ENCODE results near the gene FARS2. TPM values are rescaled to one million over a fixed set of nuclear protein-coding genes. Genes with fewer than 3 reads are reported as not detected.

FARS2 gene
- total and polyA plus RNA-seq, 7 experiments from 2014 or later, result 16.2 to 28.1 (median 20.8) TPM

DNA sequence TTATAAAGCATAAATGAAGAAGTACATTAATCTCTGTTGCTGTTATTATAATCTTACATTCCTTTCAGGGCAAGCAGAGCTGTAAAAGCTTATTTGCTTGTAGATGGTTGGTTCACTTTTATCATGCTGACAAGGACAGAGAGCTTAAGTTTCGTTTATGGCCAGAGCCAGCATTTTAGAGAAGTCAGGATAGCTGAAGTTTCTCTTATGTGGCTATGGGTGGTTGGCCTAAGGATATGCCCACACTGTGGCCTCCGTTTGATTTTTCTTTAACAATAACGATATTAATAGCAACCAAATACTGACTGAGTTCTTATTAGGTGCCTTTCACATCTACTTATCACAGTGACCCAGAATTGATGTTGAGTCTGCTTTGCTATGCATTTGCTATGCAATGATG lies 78.5 kb downstream of the FARS2 start:
- Histone ChIP-seq H3K27me3 (ENCODE audit: control insufficient read depth in 2 of 2, insufficient read depth in 2 of 2, low read length in 2 of 2) (no peaks in the 10 kb centered on the region), H3K4me1 (ENCODE audit: control insufficient read depth in 2 of 2, insufficient read depth in 2 of 2, low read length in 2 of 2) (no peaks in the 10 kb centered on the region), H3K9me3 (ENCODE audit: control insufficient read depth in 2 of 3, low read length in 3 of 3) (no peaks in the 10 kb centered on the region), H3K27ac (ENCODE audit: low read depth, low read length) (no peak overlapping the region), H3K36me3 (ENCODE audit: control insufficient read depth in 2 of 3, insufficient read depth in 3 of 3, low read length in 3 of 3) (no peaks in the 10 kb centered on the region), H3K4me3 (ENCODE audit: low read length) (no peak overlapping the region)
- ChIA-PET POLR2A (interaction anchor here (0.6 to 0.9 kb wide), 2 partner anchors 10 to 14 kb away, joined by 3 to 6 read pairs; no protein-coding TSS in a partner anchor), CTCF (no interaction called here)
- DNase-seq, result no peak
- intact Hi-C loops (cut with micrococcal nuclease), result no loop called here
- Mint-ChIP-seq H3K4me1 (peaks cover 13 to 35% (median 26%) of the 10 kb centered on the region in 7 donors), H3K9me3 (no peaks in the 10 kb centered on the region), H3K36me3 (peaks cover 0 to 10% (median 2%) of the 10 kb centered on the region in 5 donors), H3K27me3 (no peaks in the 10 kb centered on the region), H3K27ac (no peak overlapping the region), H3K4me3 (no peak overlapping the region)
- no peak for ATAC-seq

DNA sequence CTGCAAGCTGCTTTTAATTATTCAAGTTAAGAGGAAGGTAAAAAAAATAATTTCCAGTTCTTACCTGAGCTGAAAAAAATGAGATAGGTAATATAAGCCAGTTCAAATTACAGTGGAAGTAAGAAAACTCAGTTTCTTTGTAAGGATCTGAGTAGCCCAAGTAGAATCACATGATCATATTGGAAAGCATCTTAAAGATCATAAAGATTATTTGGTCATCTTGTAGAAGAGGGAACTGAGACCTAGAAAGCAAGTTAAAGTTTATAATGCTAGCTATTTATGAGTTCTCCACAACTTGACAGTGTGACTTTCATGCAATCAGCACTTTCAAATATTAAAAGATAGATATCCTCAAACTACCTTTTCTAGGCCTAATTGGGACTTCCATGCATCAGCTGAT lies 80.5 kb downstream of the FARS2 start:
- Histone ChIP-seq H3K36me3 (ENCODE audit: control insufficient read depth in 2 of 3, insufficient read depth in 3 of 3, low read length in 3 of 3) (no peaks in the 10 kb centered on the region), H3K9me3 (ENCODE audit: control insufficient read depth in 2 of 3, low read length in 3 of 3) (no peaks in the 10 kb centered on the region), H3K4me3 (ENCODE audit: low read length) (no peak overlapping the region), H3K27me3 (ENCODE audit: control insufficient read depth in 2 of 2, insufficient read depth in 2 of 2, low read length in 2 of 2) (no peaks in the 10 kb centered on the region), H3K4me1 (ENCODE audit: control insufficient read depth in 2 of 2, insufficient read depth in 2 of 2, low read length in 2 of 2) (no peaks in the 10 kb centered on the region), H3K27ac (ENCODE audit: low read depth, low read length) (no peak overlapping the region)
- Mint-ChIP-seq H3K27ac (no peak overlapping the region), H3K27me3 (no peaks in the 10 kb centered on the region), H3K4me1 (peaks cover 13 to 24% (median 20%) of the 10 kb centered on the region in 7 donors), H3K36me3 (peaks cover 0 to 21% (median 12%) of the 10 kb centered on the region in 5 donors), H3K4me3 (no peak overlapping the region), H3K9me3 (no peaks in the 10 kb centered on the region)
- CTCF ChIA-PET, result no interaction called here
- ATAC-seq (no peak), DNase-seq (no peak)
- POLR2A ChIA-PET, result no interaction called here
- intact Hi-C loops (cut with micrococcal nuclease), result no loop called here

DNA sequence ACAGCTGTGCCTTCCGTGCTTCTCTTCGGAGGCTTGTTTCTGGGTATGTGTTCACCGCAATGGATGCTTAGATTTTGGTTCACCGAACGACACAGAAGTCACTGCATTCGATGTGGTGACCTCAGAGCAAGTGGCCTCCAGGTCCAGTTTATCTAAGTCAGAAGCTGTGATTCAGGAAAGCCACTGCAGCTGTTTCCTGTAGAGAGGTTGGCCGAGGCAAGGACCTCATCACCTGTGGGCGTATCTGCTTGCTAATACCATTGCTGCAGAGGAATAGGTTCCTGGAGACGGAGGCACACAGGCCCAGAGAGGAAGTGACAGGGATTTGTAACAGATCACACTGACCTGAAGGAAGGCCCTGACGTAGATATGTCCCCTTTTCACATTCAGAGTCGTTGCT lies 82.7 kb downstream of the FARS2 start:
- Histone ChIP-seq H3K36me3 (ENCODE audit: control insufficient read depth in 2 of 3, insufficient read depth in 3 of 3, low read length in 3 of 3) (peaks cover 0 to 4% (median 0%) of the 10 kb centered on the region in 3 experiments), H3K9me3 (ENCODE audit: control insufficient read depth in 2 of 3, low read length in 3 of 3) (no peaks in the 10 kb centered on the region), H3K4me1 (ENCODE audit: control insufficient read depth in 2 of 2, insufficient read depth in 2 of 2, low read length in 2 of 2) (no peaks in the 10 kb centered on the region), H3K4me3 (ENCODE audit: low read length) (no peak overlapping the region), H3K27me3 (ENCODE audit: control insufficient read depth in 2 of 2, insufficient read depth in 2 of 2, low read length in 2 of 2) (no peaks in the 10 kb centered on the region), H3K27ac (ENCODE audit: low read depth, low read length) (no peak overlapping the region)
- Mint-ChIP-seq H3K27me3 (no peaks in the 10 kb centered on the region), H3K4me3 (no peak overlapping the region), H3K27ac (peak overlapping the region in 1 of 9 donors; percentile 8), H3K4me1 (peaks cover 0 to 17% (median 8%) of the 10 kb centered on the region in 7 donors), H3K9me3 (peaks cover 0 to 18% (median 4%) of the 10 kb centered on the region in 11 donors), H3K36me3 (peaks cover 0 to 40% (median 32%) of the 10 kb centered on the region in 5 donors)
- DNase-seq (no peak), ATAC-seq (no peak)
- ChIA-PET POLR2A (no interaction called here), CTCF (no interaction called here)
- intact Hi-C loops (cut with micrococcal nuclease), result no loop called here

DNA sequence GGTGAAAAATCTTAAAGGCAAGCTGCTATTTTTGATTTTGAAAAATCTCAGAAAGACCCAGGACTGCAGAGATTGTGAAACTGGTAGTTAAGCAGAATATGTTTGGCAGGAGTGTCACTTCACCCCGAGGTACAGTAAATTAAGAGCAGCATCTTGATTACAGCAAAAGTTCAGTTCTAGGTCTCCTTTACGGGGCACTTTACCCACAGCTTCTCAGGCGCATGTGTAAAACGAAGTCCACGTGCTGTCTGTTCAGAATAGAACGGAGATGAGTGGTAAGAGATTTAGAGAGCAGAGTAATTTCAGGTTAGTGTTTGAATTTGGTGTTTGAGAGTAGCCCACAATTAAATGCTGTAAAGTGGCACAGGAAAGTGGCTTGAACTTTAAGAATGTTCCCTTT lies 84.0 kb downstream of the FARS2 start:
- no peaks in the 10 kb centered on the region for H3K27me3 ChIP-seq (ENCODE audit: control insufficient read depth in 2 of 2, insufficient read depth in 2 of 2, low read length in 2 of 2)
- CTCF ChIA-PET, result no interaction called here
- H3K27ac Mint-ChIP-seq, result no peak overlapping the region

DNA sequence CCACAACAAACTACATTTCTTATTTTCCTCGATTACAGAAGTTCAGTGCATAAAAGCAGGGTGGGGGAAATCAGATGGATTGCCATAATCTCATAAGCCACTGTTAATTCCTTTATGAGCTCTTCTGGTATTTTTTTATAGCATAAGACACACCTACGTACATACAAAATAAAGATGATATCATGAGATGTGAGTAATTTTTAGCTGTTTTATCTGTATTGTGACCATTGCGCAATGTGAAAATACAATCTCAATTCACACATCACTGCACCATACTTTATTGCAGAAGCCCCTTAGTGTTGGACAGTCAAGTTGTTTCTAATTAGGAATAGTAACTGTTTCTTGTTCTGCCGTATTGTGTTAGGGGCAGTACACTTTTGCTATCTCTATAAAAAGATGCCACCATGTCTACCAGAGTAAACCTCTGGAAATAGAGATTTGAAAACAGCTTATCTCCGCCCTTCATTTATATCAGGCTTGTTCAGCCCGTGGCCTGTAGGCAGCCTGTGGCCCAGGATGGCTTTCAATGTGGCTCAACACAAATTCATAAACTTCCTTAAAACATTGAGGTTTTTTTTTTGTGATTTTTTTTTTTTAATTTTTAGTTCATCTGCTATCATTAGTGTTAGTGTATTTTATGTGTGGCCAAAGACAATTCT lies 90.4 kb downstream of the FARS2 start:
- ChIA-PET POLR2A (interaction anchor here (0.5 to 0.6 kb wide), 2 partner anchors 218 to 312 kb away, joined by 3 to 4 read pairs; no protein-coding TSS in a partner anchor), CTCF (interaction anchor here (0.6 kb wide), 2 partner anchors 167 to 345 kb away, joined by 3 read pairs; no protein-coding TSS in a partner anchor)
- Mint-ChIP-seq H3K27ac (no peak overlapping the region), H3K4me1 (peaks cover 3 to 38% (median 19%) of the 10 kb centered on the region in 7 donors), H3K36me3 (peaks cover 0 to 39% (median 28%) of the 10 kb centered on the region in 5 donors), H3K9me3 (peaks cover 0 to 18% (median 5%) of the 10 kb centered on the region in 11 donors), H3K27me3 (no peaks in the 10 kb centered on the region), H3K4me3 (no peak overlapping the region)
- no peak overlapping the region for H3K27ac ChIP-seq (ENCODE audit: low read depth, low read length)
- ATAC-seq (no peak), DNase-seq (no peak)
- H3K4me1 ChIP-seq (ENCODE audit: control insufficient read depth in 2 of 2, insufficient read depth in 2 of 2, low read length in 2 of 2), result no peaks in the 10 kb centered on the region
- no peak overlapping the region for H3K4me3 ChIP-seq (ENCODE audit: low read length)
- H3K9me3 ChIP-seq (ENCODE audit: control insufficient read depth in 2 of 3, low read length in 3 of 3), result no peaks in the 10 kb centered on the region
- H3K27me3 ChIP-seq (ENCODE audit: control insufficient read depth in 2 of 2, insufficient read depth in 2 of 2, low read length in 2 of 2), result no peaks in the 10 kb centered on the region
- intact Hi-C loops (cut with micrococcal nuclease), result no loop called here
- peaks cover 0 to 4% (median 0%) of the 10 kb centered on the region in 3 experiments for H3K36me3 ChIP-seq (ENCODE audit: control insufficient read depth in 2 of 3, insufficient read depth in 3 of 3, low read length in 3 of 3)

More for the DNA sequence above, 84.0 kb downstream of the FARS2 start:
- Histone ChIP-seq H3K36me3 (ENCODE audit: control insufficient read depth in 2 of 3, insufficient read depth in 3 of 3, low read length in 3 of 3) (peaks cover 0 to 4% (median 0%) of the 10 kb centered on the region in 3 experiments), H3K27ac (ENCODE audit: low read depth, low read length) (no peak overlapping the region), H3K4me3 (ENCODE audit: low read length) (no peak overlapping the region), H3K4me1 (ENCODE audit: control insufficient read depth in 2 of 2, insufficient read depth in 2 of 2, low read length in 2 of 2) (no peaks in the 10 kb centered on the region), H3K9me3 (ENCODE audit: control insufficient read depth in 2 of 3, low read length in 3 of 3) (no peaks in the 10 kb centered on the region)
- Mint-ChIP-seq H3K4me3 (no peak overlapping the region), H3K9me3 (peaks cover 0 to 18% (median 4%) of the 10 kb centered on the region in 11 donors), H3K27me3 (no peaks in the 10 kb centered on the region), H3K36me3 (peaks cover 0 to 48% (median 32%) of the 10 kb centered on the region in 5 donors), H3K4me1 (peaks cover 3 to 20% (median 9%) of the 10 kb centered on the region in 7 donors)
- DNase-seq, result no peak
- no peak for ATAC-seq
- intact Hi-C loops (cut with micrococcal nuclease), result no loop called here
- POLR2A ChIA-PET, result no interaction called here

DNA sequence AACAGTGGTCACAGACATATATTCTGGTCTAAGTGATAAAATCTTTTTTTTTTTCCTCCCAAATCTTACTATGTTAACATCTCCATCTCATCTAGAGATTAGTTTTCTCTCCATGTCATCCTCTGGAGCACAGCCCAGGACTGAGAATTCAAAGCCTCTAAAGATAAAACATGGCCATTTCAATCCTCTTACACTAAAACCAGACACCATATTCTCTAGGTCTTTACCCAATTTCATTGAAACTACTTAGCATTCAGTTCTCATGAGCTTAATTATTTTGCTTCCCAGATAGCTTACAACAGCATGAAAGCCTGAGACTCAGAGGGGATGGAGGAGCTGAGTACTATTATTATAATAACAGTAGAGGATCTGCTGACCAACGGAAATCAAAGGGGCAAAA lies 92.7 kb downstream of the FARS2 start:
- Histone ChIP-seq H3K27me3 (ENCODE audit: control insufficient read depth in 2 of 2, insufficient read depth in 2 of 2, low read length in 2 of 2) (no peaks in the 10 kb centered on the region), H3K4me1 (ENCODE audit: control insufficient read depth in 2 of 2, insufficient read depth in 2 of 2, low read length in 2 of 2) (no peaks in the 10 kb centered on the region), H3K36me3 (ENCODE audit: control insufficient read depth in 2 of 3, insufficient read depth in 3 of 3, low read length in 3 of 3) (no peaks in the 10 kb centered on the region), H3K4me3 (ENCODE audit: low read length) (no peak overlapping the region), H3K9me3 (ENCODE audit: control insufficient read depth in 2 of 3, low read length in 3 of 3) (no peaks in the 10 kb centered on the region), H3K27ac (ENCODE audit: low read depth, low read length) (no peak overlapping the region)
- ChIA-PET CTCF (interaction anchor here (0.6 kb wide), 1 partner anchor 451 kb away, joined by 3 read pairs; no protein-coding TSS in a partner anchor), POLR2A (interaction anchor here (0.6 kb wide), 1 partner anchor 14 kb away, joined by 6 read pairs; no protein-coding TSS in a partner anchor)
- peaks cover 0 to 22% (median 9%) of the 10 kb centered on the region in 5 donors for H3K36me3 Mint-ChIP-seq
- ATAC-seq (no peak), DNase-seq (no peak)
- H3K4me3 Mint-ChIP-seq, result no peak overlapping the region
- H3K4me1 Mint-ChIP-seq, result peaks cover 3 to 37% (median 25%) of the 10 kb centered on the region in 7 donors
- H3K9me3 Mint-ChIP-seq, result peaks cover 0 to 1% (median 0%) of the 10 kb centered on the region in 11 donors
- intact Hi-C loops (cut with micrococcal nuclease), result no loop called here
- no peaks in the 10 kb centered on the region for H3K27me3 Mint-ChIP-seq
- H3K27ac Mint-ChIP-seq, result peak overlapping the region in 1 of 9 donors; percentile 60

Measured in naive thymus-derived CD4-positive, alpha-beta T cell (primary cell).